Activated CD8-positive, alpha-beta memory T cell treated with anti-CD3 and anti-CD28 coated beads, Interleukin-2, amount 10 ng/mL, durations not matched to agents 7 days and 5 days (primary cell): ENCODE data around the gene FGF11. TPM values are rescaled to one million over a fixed set of nuclear protein-coding genes. Genes with fewer than 3 reads are reported as not detected.

Experiments
- ATAC-seq: fragments of 150-1000 bp; cut with Tn5 transposase; one replicate; pipeline ENCODE4 v1.10.0; 2021; ENCODE audit warnings: moderate library complexity
- CTCF ChIA-PET: fragments of 350-600 bp; sonication (Branson Sonifier 250); formaldehyde crosslinking; loops from one replicate; lab custom pipeline; 2021; ENCODE audit warnings: antibody characterized with exemption; lab: Charles Lee
- DNase-seq: peaks from one replicate; pipeline ENCODE4 v3.0.0-alpha.2; 2020
- H3K27ac Mint-ChIP-seq: one replicate; pipeline ENCODE4 v1.8.0; 2021; ENCODE audit warnings: mild to moderate bottlenecking, mixed read lengths
- H3K27me3 Mint-ChIP-seq: one replicate; pipeline ENCODE4 v1.8.0; 2021; ENCODE audit warnings: mixed read lengths
- H3K36me3 Mint-ChIP-seq: one replicate; pipeline ENCODE4 v1.8.0; 2021; ENCODE audit warnings: mild to moderate bottlenecking, mixed read lengths
- H3K4me1 Mint-ChIP-seq: one replicate; pipeline ENCODE4 v1.8.0; 2021; ENCODE audit warnings: mixed read lengths
- H3K4me3 Mint-ChIP-seq: one replicate; pipeline ENCODE4 v1.8.0; 2021; ENCODE audit warnings: mild to moderate bottlenecking, moderate library complexity, mixed read lengths
- H3K9me3 Mint-ChIP-seq: one replicate; pipeline ENCODE4 v1.8.0; 2022; ENCODE audit warnings: low read depth, mixed read lengths
- total RNA-seq, 2 experiments: library from RNA; stranded (reverse); gene quantifications; one replicate each; pipeline ENCODE4 v1.2.3, GENCODE V29; 2021

The FGF11 gene
- total RNA-seq = 1 to 10 TPM; 3.6 to 4.1 TPM

DNA sequence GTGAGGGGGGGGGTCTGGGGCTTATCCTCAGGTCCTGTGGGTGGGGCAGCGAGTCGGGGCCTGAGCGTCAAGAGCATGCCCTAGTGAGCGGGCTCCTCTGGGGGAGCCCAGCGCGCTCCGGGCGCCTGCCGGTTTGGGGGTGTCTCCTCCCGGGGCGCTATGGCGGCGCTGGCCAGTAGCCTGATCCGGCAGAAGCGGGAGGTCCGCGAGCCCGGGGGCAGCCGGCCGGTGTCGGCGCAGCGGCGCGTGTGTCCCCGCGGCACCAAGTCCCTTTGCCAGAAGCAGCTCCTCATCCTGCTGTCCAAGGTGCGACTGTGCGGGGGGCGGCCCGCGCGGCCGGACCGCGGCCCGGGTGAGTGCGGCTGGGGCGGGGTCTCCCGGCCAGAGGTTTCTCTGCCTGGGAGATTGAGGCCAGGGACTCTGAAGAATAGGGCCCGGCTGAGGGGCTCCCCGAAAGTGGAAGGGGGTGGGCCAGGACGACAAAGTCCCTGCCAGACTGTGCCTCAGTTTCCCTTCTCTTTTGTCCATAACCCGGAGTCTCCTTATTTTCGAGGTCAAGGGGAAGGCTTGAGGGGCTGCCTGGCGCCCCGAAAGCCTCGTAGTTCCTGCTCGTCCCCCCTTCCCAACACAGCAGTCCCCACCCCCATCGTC is at the start of gene FGF11:
Gene FGF11 (plus strand): TSS at position 51 of the 651 bp plus-strand sequence. CDS start 109 bp downstream, at position 160.
- CTCF ChIA-PET = interaction anchor here (0.8 to 5.0 kb wide), 12 partner anchors 16 to 247 kb away, joined by 3 to 41 read pairs (median 4); partner anchors contain the start of genes PLSCR3, SENP3 and TP53
- ATAC-seq (no peak), DNase-seq (no peak)
- Mint-ChIP-seq H3K27me3 (peaks cover 42% of the 10 kb centered on the region), H3K4me1 (peaks cover 48% of the 10 kb centered on the region), H3K4me3 (peak within 1 kb of the TSS; percentile 78), H3K27ac (peak within 1 kb of the TSS; percentile 47), H3K36me3 (peaks cover 11% of the 10 kb centered on the region), H3K9me3 (no peaks in the 10 kb centered on the region)

DNA sequence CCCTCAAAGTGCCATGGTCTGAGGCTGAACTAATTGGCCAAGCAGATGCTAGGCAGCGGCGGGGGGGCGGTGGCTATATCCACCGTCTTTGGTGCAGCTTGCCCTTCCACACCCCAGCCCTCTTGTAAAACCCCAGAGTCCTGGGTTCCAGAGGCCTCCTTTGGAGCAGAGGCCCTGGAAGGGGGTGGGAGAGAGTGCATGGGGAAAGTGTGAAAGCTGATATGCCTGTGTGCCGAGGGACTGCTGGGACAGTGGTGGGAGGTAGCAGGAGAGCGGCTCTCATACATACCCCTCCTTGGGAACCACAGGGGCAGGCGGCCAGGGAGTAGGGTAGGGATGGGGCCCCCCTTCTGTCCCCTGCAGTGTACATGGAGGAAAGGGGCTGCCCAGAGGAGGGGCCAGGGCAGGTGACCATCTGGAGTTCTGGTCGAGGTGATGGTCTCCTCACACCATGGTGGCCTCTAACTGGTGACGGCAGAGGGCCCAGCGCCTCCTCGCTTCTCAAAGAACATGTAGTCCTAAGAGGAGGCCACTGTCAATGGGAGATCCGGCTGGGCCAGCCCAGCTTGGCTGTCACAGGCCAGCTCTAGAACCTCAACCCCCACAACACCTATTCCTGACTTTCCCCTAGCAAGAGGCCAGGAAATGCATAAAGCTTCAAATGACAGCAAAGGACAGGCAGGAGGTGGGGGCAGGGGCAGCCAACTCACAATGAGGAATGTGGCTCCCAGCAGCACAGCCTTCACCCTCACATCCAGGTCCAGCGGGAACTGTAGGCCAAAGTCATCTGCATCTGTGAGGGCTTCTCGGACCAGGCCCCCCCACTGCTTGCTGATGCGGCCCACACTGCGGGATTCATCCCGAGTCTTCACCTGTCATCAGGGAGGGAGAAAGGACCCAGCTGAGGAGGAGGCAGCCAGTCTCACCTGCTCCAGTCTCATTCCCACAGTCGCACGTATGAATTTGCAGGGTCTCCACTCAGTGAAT is 49.1 kb upstream of the FGF11 start:
- CTCF ChIA-PET = interaction anchor here (0.6 to 2.3 kb wide), 2 partner anchors 83 to 170 kb away, joined by 3 to 6 read pairs; no protein-coding TSS in a partner anchor
- H3K4me1 Mint-ChIP-seq = peaks cover 18% of the 10 kb centered on the region
- no peaks in the 10 kb centered on the region for H3K27me3 Mint-ChIP-seq
- H3K36me3 Mint-ChIP-seq = peaks cover 4% of the 10 kb centered on the region
- DNase-seq = no peak
- no peaks in the 10 kb centered on the region for H3K9me3 Mint-ChIP-seq
- no peak overlapping the region for H3K4me3 Mint-ChIP-seq
- H3K27ac Mint-ChIP-seq = no peak overlapping the region
- ATAC-seq = no peak

DNA sequence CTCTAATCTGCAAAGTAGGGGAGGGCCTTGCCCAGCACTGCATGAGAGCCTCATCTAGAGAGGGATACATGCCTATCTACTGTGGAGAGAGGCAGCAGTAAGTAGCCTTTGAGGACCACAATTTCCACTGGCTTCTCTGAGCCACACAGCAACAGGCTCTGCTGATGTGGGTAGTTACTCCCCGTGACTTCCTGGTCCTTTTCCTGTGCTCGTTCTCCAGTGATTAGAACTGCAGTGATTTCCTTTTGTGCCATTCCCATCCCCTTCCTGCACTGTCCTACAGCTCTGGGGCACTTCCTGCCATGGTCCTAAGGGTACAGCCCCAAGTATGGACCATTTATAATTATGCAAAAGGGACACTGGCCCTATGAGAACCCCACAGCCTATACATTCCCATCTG is 48.0 kb upstream of the FGF11 start:
- H3K9me3 Mint-ChIP-seq = no peaks in the 10 kb centered on the region
- ATAC-seq (no peak), DNase-seq (no peak)
- H3K4me3 Mint-ChIP-seq = no peak overlapping the region
- H3K36me3 Mint-ChIP-seq = peaks cover 4% of the 10 kb centered on the region
- H3K27me3 Mint-ChIP-seq = no peaks in the 10 kb centered on the region
- CTCF ChIA-PET = interaction anchor here (0.6 kb wide), 1 partner anchor 82 kb away, joined by 3 read pairs; no protein-coding TSS in a partner anchor
- H3K4me1 Mint-ChIP-seq = peaks cover 18% of the 10 kb centered on the region
- H3K27ac Mint-ChIP-seq = no peak overlapping the region

DNA sequence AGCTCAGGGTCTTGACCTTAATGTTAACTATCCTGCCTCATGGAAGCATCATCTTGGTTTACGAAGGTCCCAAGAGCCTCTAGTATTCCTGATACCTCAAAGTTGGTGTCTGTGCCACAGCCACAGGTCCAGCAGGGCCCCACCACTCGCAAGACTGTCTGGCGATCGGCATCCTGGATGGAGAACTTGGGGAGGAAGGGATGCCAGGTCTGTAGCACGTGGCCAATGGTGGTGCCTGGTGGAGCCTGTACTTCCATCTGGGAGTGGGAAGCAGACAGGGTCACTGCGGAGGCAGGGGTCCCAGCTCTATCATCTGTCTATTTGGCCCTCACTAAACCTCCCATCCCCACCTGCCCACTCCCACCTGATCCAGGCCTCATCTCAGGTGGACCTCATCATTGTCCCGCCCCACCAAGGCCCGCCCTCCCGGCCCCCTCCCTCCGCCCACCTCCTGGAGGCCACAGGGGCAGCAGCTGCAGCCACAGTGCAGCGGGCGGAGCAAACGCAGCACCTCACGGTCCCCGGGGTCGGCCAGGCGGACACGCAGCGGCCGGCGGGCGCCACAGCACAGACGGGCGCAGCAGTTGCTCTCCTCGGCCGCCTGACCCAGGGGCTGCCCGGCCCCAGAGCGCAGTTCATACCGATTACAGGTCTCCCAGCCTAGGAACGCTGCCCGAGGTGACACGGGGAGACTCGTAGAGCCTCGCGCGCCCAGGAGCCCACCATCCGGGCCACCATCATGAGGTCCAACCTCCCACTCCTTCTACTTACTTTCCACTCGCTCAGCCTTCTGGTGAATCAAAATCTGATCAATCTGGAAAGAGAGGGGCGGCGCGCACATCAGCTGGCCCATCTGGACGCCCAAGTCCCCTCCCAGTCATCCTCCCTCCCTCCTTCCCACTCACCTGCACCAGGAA is 46.4 kb upstream of the FGF11 start:
- Mint-ChIP-seq H3K9me3 (no peaks in the 10 kb centered on the region), H3K36me3 (peaks cover 4% of the 10 kb centered on the region), H3K27me3 (no peaks in the 10 kb centered on the region), H3K4me1 (peaks cover 18% of the 10 kb centered on the region), H3K4me3 (peak overlapping the region; percentile 94), H3K27ac (no peak overlapping the region)
- ATAC-seq (no peak), DNase-seq (no peak)
- CTCF ChIA-PET = interaction anchor here (0.7 to 2.6 kb wide), 7 partner anchors 8 to 295 kb away, joined by 3 to 11 read pairs (median 5); partner anchors contain the start of genes SENP3, TMEM256 and WRAP53

DNA sequence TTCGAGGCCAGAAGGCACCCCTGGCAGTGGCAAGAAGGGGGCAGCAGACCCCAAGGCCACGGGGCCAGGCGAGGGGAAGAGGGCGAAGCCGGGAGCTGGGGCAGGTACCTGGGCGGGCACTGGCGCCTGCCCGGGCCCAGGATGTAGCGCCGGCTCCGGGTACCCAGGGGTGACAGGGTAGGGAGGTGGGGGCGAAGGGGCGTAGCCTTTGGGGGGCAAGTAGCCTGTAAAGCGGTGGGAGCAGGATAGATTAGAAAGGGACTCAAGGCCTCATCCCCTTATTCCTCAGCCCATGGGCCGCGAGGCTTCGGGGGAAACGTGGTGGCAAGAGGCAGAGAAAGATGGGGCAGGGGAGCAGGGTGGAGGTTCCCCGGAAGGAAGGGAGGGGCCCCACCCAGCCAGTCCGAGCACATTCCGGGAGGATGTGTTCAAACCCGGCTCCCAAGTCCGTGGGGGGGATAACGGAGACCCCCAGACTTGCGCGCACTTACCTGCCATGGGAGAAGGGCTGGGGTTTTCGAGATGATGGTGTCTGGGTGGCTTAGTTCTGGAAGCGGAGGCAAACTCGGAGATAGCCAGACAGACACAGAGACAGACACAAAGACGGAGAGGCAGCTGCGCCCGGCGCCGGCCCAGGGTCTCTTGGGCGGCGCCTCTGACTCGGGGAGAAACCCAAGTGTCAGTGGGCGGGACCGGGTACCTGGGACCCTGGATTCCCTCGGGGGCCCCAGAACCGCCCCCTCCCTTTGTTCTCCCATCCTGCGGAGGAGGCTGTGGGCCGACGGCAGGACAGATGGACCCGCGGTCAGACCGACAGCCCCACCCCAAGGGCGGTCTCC is 45.5 kb upstream of the FGF11 start:
- peak; percentile 45 for ATAC-seq
- H3K27me3 Mint-ChIP-seq = no peaks in the 10 kb centered on the region
- peak; percentile 57 for DNase-seq
- H3K4me1 Mint-ChIP-seq = peaks cover 18% of the 10 kb centered on the region
- peaks cover 4% of the 10 kb centered on the region for H3K36me3 Mint-ChIP-seq
- H3K27ac Mint-ChIP-seq = peak overlapping the region; percentile 84
- H3K9me3 Mint-ChIP-seq = no peaks in the 10 kb centered on the region
- CTCF ChIA-PET = interaction anchor here (1.1 to 2.6 kb wide), 8 partner anchors 9 to 294 kb away, joined by 3 to 11 read pairs (median 4); partner anchors contain the start of genes SENP3, TMEM256 and WRAP53
- H3K4me3 Mint-ChIP-seq = peak overlapping the region; percentile 94

DNA sequence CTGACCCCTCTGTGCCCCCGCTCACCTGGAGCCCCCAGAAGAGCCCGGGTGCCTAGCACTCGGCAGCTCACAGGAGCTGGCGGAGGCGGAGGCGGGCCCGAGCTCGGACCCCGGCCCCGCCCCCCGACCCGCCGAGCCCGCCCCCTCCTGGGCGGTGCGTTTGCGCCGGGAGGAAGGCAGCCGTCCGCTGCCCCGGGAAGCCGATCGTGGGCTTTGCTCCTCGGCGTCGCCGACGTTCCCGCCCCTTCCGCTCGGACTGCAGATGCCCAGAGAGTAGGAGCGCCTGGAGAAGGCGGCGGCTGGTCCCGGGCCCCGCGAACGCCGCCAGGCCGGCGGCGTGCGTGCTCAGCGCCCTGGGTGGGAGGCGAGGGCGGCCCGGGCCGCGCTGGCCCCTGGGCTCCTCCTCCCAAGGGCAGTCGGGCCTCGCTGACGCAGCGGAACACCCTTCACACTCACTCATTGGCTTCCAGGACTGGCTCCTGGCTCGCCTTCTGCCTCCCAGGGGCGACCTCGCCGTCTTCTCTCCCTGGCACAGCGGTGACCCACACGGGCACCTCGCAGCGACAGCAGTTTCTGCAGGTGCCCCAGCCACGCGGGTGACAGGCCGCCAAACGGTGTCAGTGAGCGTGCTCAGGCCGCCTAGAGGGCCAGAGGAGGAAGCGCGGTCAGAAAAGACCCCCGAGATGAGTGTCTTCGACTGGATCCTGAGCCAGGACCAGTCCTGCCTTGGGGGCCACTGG is 44.7 kb upstream of the FGF11 start, which contains the start of gene PLSCR3:
Gene PLSCR3 (minus strand): TSS at position 74 of the 740 bp plus-strand sequence. CDS start 415 bp downstream, outside the sequence.
- CTCF ChIA-PET = interaction anchor here (1.2 to 2.6 kb wide), 7 partner anchors 10 to 294 kb away, joined by 3 to 11 read pairs (median 5); partner anchors contain the start of genes SENP3 and WRAP53
- peak within 1 kb of the TSS; percentile 85 for H3K27ac Mint-ChIP-seq
- peak within 1 kb of the TSS; percentile 94 for H3K4me3 Mint-ChIP-seq
- peaks cover 18% of the 10 kb centered on the region for H3K4me1 Mint-ChIP-seq
- H3K9me3 Mint-ChIP-seq = no peaks in the 10 kb centered on the region
- DNase-seq = peak; percentile 86
- H3K27me3 Mint-ChIP-seq = no peaks in the 10 kb centered on the region
- peaks cover 3% of the 10 kb centered on the region for H3K36me3 Mint-ChIP-seq
- ATAC-seq = peak; percentile 92

DNA sequence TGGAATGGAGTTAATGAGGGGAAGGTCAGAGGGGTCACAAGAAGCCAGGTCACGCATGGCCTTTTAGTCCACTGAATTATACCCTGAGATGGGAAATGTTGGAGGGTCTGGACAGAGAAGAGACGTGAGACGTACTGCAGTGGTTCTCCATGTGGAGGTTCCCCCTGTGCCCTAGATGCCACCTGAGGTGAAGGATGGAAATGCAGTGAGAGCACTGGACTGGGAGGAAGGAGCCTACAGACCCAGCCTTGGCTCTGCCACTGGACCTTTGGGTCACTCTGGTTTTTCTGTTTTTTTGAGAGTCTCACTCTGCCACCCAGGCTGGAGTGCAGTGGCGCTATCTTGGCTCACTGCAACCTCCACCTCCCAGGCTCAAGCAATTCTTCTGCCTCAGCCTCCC is 43.2 kb upstream of the FGF11 start:
- ATAC-seq (no peak), DNase-seq (no peak)
- Mint-ChIP-seq H3K9me3 (no peaks in the 10 kb centered on the region), H3K4me3 (no peak overlapping the region), H3K36me3 (no peaks in the 10 kb centered on the region), H3K4me1 (peaks cover 18% of the 10 kb centered on the region), H3K27me3 (no peaks in the 10 kb centered on the region), H3K27ac (no peak overlapping the region)
- CTCF ChIA-PET = interaction anchor here (3.0 kb wide), 1 partner anchor 40 kb away, joined by 16 read pairs; the partner anchor contains the start of gene TMEM102

DNA sequence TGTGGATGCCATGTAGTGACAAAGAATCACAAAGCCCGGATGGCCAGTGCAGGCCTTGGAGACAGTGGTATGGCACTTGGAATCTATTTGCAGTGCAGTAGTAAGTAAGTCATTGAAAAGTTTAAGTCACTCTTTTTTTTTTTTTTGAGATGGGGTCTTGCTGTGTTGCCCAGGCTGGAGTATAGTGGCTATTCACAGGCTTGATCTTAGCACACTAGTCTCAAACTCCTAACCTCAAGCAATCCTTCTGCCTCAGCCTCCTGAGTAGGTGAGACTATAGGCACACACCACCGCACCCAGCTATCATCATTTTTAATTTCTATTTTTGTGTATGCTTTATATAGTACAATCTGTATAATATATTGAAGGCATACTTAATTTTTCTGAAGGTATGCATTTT is 40.7 kb upstream of the FGF11 start:
- Mint-ChIP-seq H3K36me3 (no peaks in the 10 kb centered on the region), H3K27me3 (no peaks in the 10 kb centered on the region), H3K4me3 (no peak overlapping the region), H3K4me1 (peaks cover 14% of the 10 kb centered on the region), H3K9me3 (no peaks in the 10 kb centered on the region), H3K27ac (no peak overlapping the region)
- no peak for ATAC-seq
- CTCF ChIA-PET = interaction anchor here (1.0 to 3.0 kb wide), 4 partner anchors 37 to 162 kb away, joined by 4 to 16 read pairs (median 6); partner anchors contain the start of gene TMEM102
- DNase-seq = no peak

DNA sequence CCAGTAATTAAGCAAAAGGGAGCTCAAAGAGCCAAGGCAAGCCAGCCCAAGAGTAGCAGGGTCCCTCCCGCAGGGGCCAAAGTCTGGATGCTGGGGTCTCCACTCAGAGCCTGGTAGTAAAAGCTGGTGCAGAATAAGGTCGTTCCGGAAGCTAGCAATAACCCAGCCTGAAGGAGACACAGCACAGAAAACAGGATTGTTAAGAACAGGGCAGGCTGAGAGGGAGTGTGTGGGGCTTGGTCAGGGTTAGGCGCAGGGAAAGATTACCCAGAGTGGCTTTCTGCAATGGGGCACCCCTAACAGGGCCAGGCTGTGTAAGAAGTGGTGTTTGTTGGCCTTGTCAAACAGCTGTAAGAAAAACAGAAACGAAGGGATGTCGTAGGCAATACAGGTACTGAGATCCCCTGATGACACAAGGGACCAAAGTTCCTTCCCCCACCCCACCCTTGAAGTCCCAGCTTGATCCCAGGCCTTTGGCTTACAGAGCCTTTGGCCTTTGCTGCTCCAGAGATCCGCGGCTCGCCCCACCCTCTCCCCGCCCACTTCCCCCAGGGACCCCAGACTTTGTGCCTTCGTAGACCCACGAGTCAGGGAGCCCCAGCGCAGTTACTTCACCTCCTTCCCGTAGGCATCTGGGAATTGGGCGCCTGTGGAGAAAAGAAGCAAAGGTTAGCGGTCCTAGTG is 36.1 kb upstream of the FGF11 start:
- H3K27ac Mint-ChIP-seq = peak overlapping the region; percentile 95
- H3K9me3 Mint-ChIP-seq = no peaks in the 10 kb centered on the region
- peak; percentile 61 for DNase-seq
- H3K4me1 Mint-ChIP-seq = peaks cover 15% of the 10 kb centered on the region
- ATAC-seq = no peak
- H3K27me3 Mint-ChIP-seq = peaks cover 9% of the 10 kb centered on the region
- H3K4me3 Mint-ChIP-seq = peak overlapping the region; percentile 88
- H3K36me3 Mint-ChIP-seq = no peaks in the 10 kb centered on the region
- CTCF ChIA-PET = interaction anchor here (1.0 to 4.0 kb wide), 7 partner anchors 14 to 186 kb away, joined by 3 to 34 read pairs (median 5); partner anchors contain the start of genes SOX15 and TMEM102

DNA sequence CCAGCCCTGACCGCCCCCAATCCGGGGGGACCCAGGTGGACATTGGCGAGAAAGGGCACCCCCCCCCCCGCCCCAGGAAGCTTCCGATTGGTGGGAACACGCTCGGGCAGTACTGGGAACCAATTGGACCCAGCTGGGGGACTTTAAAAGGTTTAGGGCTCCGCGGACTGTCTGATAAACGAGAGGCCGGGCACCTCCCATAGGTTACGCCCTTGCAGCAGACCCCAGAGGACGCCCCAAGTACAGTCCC is 35.7 kb upstream of the FGF11 start:
- peaks cover 15% of the 10 kb centered on the region for H3K4me1 Mint-ChIP-seq
- H3K27me3 Mint-ChIP-seq = peaks cover 9% of the 10 kb centered on the region
- ATAC-seq (no peak), DNase-seq (no peak)
- peak overlapping the region; percentile 88 for H3K4me3 Mint-ChIP-seq
- peak overlapping the region; percentile 95 for H3K27ac Mint-ChIP-seq
- no peaks in the 10 kb centered on the region for H3K9me3 Mint-ChIP-seq
- CTCF ChIA-PET = interaction anchor here (0.7 to 4.0 kb wide), 9 partner anchors 11 to 157 kb away, joined by 3 to 34 read pairs (median 3); partner anchors contain the start of gene TMEM102
- H3K36me3 Mint-ChIP-seq = no peaks in the 10 kb centered on the region
